HG02981 (cell line): ENCODE results near the gene ADCY1.

Experiments
- ATAC-seq: cut with Tn5 transposase; IDR thresholded peaks from one replicate; pipeline ENCODE4 v1.9.1; 2021; ENCODE audit warnings: mild to moderate bottlenecking, moderate library complexity; ENCODE audit not compliant: unreplicated experiment

The ADCY1 gene

GRCh38 chr7:45708046-45708950 lies 134.1 kb downstream of the ADCY1 start:
- no peak for ATAC-seq

- no peak for ATAC-seq
Measured at GRCh38 chr7:45709168-45710042, 135.2 kb downstream of the ADCY1 start.

GRCh38 chr7:45710271-45711160 lies 136.3 kb downstream of the ADCY1 start:
- ATAC-seq = no peak

- ATAC-seq = no peak
Measured at GRCh38 chr7:45711161-45711490, 137.0 kb downstream of the ADCY1 start.

- ATAC-seq = no peak
Measured at GRCh38 chr7:45712057-45712689, 138.0 kb downstream of the ADCY1 start.

GRCh38 chr7:45712872-45713668 lies 138.9 kb downstream of the ADCY1 start:
- ATAC-seq = no peak

GRCh38 chr7:45713669-45714520 lies 139.7 kb downstream of the ADCY1 start:
- no peak for ATAC-seq

- no peak for ATAC-seq
Measured at GRCh38 chr7:45714521-45714820, 140.3 kb downstream of the ADCY1 start.

- ATAC-seq = no peak
Measured at GRCh38 chr7:45715471-45716352, 141.5 kb downstream of the ADCY1 start.

GRCh38 chr7:45716380-45717203 lies 142.4 kb downstream of the ADCY1 start:
- ATAC-seq = no peak

- ATAC-seq = no peak
Measured at GRCh38 chr7:45717537-45718235, 143.5 kb downstream of the ADCY1 start.

- ATAC-seq = no peak
Measured at GRCh38 chr7:45718464-45719330, 144.5 kb downstream of the ADCY1 start.

GRCh38 chr7:45720989-45721388 lies 146.8 kb downstream of the ADCY1 start:
- ATAC-seq = no peak

GRCh38 chr7:45721686-45722598 lies 147.8 kb downstream of the ADCY1 start:
- ATAC-seq = no peak
